ENCODE measurements around the gene ZNF709.

The ZNF709 gene

DNA sequence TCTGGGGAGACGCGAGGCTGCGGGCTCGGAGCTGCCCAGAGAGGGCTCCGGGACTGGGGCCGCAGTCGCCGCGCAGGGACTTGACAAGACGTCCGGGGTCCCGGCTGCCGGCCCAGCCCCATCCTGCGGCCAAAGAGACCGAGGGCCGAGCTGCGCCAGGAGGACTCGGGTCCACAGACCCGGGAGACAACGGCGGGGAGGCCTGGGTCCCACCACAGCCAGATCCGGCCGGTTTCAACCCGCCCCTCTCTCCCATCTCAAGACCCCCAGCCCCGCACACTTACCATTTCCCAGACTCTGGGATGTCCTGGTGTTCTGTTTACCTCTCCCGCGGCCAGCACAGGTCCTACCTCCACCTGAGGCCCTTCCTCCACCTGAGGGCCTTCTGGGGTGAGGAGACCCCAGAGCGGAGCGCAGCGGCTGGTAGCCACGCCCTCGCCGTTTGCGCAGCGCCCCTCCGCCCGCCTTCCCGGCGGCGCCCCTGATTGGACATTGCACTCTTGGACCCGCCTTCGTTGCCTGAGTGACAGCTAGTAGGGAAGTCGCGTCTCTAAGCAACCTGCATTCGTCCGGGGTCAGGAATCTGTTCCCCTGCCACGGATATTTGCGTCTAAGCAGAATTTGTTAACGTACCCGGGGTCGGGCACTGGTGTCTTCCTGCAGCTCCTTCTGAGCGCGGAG is at the start of gene ZNF709:
Gene ZNF709, minus strand, starts transcription at position 446 of the 681 bp plus-strand sequence. Its CDS starts 159 bp downstream, at position 287.
- H3K4me3 ChIP-seq (replicated peaks; ENCODE audit: low read depth, low read length) = peak within 1 kb of the TSS; percentile 62
- TF ChIP-seq, protein P1, sequence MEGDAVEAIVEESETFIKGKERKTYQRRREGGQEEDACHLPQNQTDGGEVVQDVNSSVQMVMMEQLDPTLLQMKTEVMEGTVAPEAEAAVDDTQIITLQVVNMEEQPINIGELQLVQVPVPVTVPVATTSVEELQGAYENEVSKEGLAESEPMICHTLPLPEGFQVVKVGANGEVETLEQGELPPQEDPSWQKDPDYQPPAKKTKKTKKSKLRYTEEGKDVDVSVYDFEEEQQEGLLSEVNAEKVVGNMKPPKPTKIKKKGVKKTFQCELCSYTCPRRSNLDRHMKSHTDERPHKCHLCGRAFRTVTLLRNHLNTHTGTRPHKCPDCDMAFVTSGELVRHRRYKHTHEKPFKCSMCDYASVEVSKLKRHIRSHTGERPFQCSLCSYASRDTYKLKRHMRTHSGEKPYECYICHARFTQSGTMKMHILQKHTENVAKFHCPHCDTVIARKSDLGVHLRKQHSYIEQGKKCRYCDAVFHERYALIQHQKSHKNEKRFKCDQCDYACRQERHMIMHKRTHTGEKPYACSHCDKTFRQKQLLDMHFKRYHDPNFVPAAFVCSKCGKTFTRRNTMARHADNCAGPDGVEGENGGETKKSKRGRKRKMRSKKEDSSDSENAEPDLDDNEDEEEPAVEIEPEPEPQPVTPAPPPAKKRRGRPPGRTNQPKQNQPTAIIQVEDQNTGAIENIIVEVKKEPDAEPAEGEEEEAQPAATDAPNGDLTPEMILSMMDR (IDR thresholded peaks at IDR 0.05; ENCODE audit: low read depth, low read length, missing control alignments) = no peak
- peak; percentile 60 for DNase-seq (ENCODE audit: extremely low read depth, low read depth)

DNA sequence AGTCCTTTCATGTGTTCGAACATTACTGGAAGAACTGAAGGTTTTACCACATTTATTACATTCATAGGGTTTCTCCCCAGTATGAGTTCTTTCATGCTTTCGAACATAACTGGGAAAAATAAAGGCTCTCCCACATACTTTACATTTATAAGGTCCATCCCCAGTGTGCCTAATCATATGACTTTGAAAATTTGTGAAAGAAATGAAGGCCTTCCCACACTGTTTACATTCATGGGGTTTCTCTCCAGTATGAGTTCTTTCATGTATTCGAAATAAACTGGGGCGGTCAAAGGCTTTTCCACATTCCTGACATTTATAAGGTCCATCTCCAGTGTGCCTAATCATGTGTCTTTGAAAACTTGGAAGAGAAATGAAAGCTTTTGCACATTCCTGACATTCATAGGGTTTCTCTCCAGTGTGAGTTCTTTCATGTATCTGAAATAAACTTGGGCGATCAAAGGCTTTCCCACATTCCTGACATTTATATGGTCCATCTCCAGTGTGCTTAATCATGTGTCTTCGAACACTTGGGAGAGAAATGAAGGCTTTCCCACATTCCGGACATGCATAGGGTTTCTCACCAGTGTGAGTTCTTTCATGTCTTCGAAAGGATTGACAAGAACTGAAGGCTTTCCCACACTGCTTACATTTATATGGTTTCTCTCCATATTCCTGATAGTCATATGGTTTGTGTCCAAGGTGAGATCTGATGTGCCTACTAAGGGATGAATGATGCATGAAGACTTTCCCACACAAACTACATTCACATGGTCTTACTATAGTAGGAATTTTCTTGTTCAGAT is 42.6 kb upstream of the ZNF709 start:
- TF ChIP-seq, protein P1 (IDR thresholded peaks at IDR 0.05; ENCODE audit: low read depth, low read length, missing control alignments) = no peak
- peak; percentile 7 for DNase-seq (ENCODE audit: extremely low read depth, low read depth)
- no peak overlapping the region for H3K4me3 ChIP-seq (replicated peaks; ENCODE audit: low read depth, low read length)

DNA sequence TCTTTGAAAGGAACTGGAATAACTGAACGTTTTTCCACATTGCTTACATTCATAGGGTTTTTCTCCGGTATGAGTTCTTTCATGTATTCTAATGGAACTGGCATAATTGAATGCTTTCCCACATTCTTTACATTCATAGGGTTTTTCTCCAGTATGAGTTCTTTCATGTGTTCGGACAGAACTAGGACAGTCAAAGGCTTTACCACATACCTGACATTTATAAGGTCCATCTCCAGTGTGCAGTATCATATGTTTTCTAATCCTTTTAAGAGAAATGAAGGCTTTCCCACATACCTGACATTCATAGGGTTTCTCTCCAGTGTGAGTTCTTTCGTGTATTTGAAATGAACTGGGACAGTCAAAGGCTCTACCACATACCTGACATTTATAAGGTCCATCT is 41.9 kb upstream of the ZNF709 start:
- DNase-seq (ENCODE audit: extremely low read depth, low read depth) = no peak
- H3K4me3 ChIP-seq (replicated peaks; ENCODE audit: low read depth, low read length) = no peak overlapping the region

DNA sequence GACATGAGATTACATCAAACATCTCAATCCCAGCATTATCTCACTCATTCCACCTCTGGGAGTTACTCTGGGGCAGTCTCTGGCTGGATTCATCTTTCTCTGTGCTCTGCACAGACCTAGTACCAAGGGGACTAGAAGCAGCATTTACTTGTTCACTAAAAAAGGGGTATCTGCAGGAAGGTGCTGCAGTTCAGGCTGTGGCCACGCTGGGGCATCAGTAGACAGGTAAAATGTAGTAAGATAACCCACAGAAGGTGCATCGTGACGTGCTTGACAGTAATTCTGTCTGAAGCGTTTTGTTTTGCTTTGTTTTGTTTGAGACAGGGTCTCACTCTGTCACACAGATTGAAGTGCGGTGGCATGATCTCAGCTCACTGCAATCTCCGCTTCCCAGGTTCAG is 37.4 kb upstream of the ZNF709 start:
- TF ChIP-seq, protein P1 (IDR thresholded peaks at IDR 0.05; ENCODE audit: low read depth, low read length, missing control alignments) = no peak
- no peak for DNase-seq (ENCODE audit: extremely low read depth, low read depth)
- no peak overlapping the region for H3K4me3 ChIP-seq (replicated peaks; ENCODE audit: low read depth, low read length)

More for the DNA sequence above, 41.9 kb upstream of the ZNF709 start:
- TF ChIP-seq, protein P1 (IDR thresholded peaks at IDR 0.05; ENCODE audit: low read depth, low read length, missing control alignments) = no peak

DNA sequence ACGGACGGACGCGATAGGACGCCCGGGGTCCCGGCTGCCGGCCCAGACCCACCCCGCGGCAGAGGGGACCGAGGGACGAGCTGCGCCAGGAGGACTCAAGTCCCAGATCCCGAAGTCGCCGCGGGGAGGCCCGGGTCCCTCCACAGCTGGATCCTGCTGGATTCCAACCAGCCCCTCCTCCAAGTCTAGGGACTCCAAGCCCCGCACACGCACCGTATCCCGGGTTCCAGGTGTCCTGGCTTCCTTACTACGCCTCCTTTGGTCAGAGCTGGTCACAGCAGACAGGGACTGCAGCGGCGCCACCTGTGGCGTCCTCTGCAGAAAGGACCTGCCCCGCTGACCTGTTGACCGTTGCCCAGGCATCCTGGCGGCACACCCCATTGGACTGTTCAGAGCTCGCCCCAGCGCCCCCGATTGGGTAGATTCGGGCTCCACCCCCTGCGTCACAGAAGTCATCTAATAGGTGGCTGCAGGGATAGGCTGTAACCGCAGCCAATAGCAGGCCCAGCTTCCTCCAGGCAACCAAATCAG is 29.0 kb upstream of the ZNF709 start:
- no peak overlapping the region for H3K4me3 ChIP-seq (replicated peaks; ENCODE audit: low read depth, low read length)
- DNase-seq (ENCODE audit: extremely low read depth, low read depth) = no peak
- TF ChIP-seq, protein P1 (IDR thresholded peaks at IDR 0.05; ENCODE audit: low read depth, low read length, missing control alignments) = no peak

DNA sequence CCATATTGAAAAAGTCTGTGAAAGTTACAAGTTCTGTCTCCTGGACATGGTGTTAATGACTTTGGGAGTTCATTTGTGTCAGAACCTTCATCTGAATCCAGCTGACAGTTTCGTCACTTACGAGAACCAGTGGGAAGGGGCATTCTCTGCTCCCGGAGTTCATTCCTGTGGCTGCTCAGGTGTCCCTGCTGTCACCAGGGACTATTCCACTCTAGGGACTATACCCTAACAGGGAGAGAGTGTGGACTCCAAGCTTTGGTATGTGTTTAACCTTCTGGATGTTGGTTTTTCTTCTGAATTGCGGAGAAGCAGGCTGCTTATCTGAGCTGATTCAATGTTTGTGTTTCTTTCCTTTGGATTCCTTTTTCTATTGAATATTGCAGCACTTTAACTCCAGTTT is 12.4 kb upstream of the ZNF709 start:
- TF ChIP-seq, protein P1 (IDR thresholded peaks at IDR 0.05; ENCODE audit: low read depth, low read length, missing control alignments) = no peak
- no peak overlapping the region for H3K4me3 ChIP-seq (replicated peaks; ENCODE audit: low read depth, low read length)
- DNase-seq (ENCODE audit: extremely low read depth, low read depth) = no peak

Data from HFF-Myc (cell line).